Stimulated activated CD4-positive, alpha-beta T cell treated with anti-CD3 and anti-CD28 coated beads, Interleukin-12 subunit alpha, Interleukin-12 subunit beta, amount 100 ng/mL, for 4 hours (primary cell): Measurements from ENCODE around the gene TESMIN.

Source experiments
- DNase-seq: peaks from one replicate; pipeline ENCODE4 v3.0.0-alpha.2; 2020

TESMIN gene

GRCh38 chr11:68658661-68659060 lies 92.7 kb downstream of the TESMIN start:
- no peak for DNase-seq

GRCh38 chr11:68658097-68658496 lies 93.2 kb downstream of the TESMIN start:
- DNase-seq: no peak
